ENCODE results near the gene IL36RN.

- no peak for TF ChIP-seq EP300 (IDR thresholded peaks at IDR 0.05)
- no peak for TF ChIP-seq CTCF (IDR thresholded peaks at IDR 0.05)
Measured at GRCh38 chr2:113041871-113042270, 17.1 kb upstream of the IL36RN start.
